Neural cell (in vitro differentiated cells): ENCODE measurements around the gene RFT1. TPM values are rescaled to one million over a fixed set of nuclear protein-coding genes. Genes with fewer than 3 reads are reported as not detected.

Source experiments
- H2AFZ ChIP-seq: fragments of 200-600, 300-800 bp; sonication (generic), shearing (Covaris generic); 2 replicates; pipeline ENCODE4 v1.6.0; 2014; ENCODE audit warnings: low read depth, mild to moderate bottlenecking, antibody characterized with exemption, low read length, moderate library complexity
- H3F3A ChIP-seq: fragments of 200-600 bp; shearing (Covaris generic); 2 replicates; pipeline ENCODE4 v1.6.1; 2016; ENCODE audit warnings: mild to moderate bottlenecking, moderate library complexity, mixed read lengths, antibody characterized with exemption, low read length; ENCODE audit not compliant: insufficient read depth, poor library complexity, severe bottlenecking
- H3K27ac ChIP-seq: fragments of 200-600, 300-800 bp; sonication (generic), shearing (Covaris generic); 2 replicates; pipeline ENCODE4 v1.5.1; 2014; ENCODE audit warnings: mild to moderate bottlenecking, low read length, moderate library complexity
- H3K27me3 ChIP-seq: fragments of 300-800, 200-600 bp; sonication (generic), shearing (Covaris generic); 2 replicates; pipeline ENCODE4 v1.6.0; 2014; ENCODE audit warnings: mild to moderate bottlenecking, low read depth, low read length, moderate library complexity; ENCODE audit not compliant: insufficient read depth
- H3K36me3 ChIP-seq: fragments of 300-800, 200-600 bp; sonication (generic), shearing (Covaris generic); 2 replicates; pipeline ENCODE4 v1.5.1; 2014; ENCODE audit warnings: mild to moderate bottlenecking, antibody characterized with exemption, low read length, moderate library complexity; ENCODE audit not compliant: insufficient read depth
- H3K4me2 ChIP-seq: fragments of 300-800, 200-600 bp; sonication (generic), shearing (Covaris generic); 2 replicates; pipeline ENCODE4 v1.6.0; 2014; ENCODE audit warnings: mild to moderate bottlenecking, low read length
- H3K4me3 ChIP-seq: fragments of 300-800, 200-600 bp; sonication (generic), shearing (Covaris generic); 2 replicates; pipeline ENCODE4 v1.5.1; 2014; ENCODE audit warnings: mild to moderate bottlenecking, low read length, moderate library complexity
- H3K79me2 ChIP-seq: fragments of 200-600 bp; shearing (Covaris generic); replicated peaks from 2 replicates; pipeline ENCODE4 v1.6.0; 2014; ENCODE audit warnings: mild to moderate bottlenecking, low read length, moderate library complexity; ENCODE audit not compliant: insufficient read depth
- H3K9ac ChIP-seq: fragments of 300-800, 200-600 bp; sonication (generic), shearing (Covaris generic); 2 replicates; pipeline ENCODE4 v1.6.1; 2016; ENCODE audit warnings: mild to moderate bottlenecking, low read length, mixed read lengths
- H3K9me2 ChIP-seq: fragments of 200-600 bp; shearing (Covaris generic); 2 replicates; pipeline ENCODE4 v1.6.1; 2016; ENCODE audit warnings: mild to moderate bottlenecking, low read length, mixed read lengths; ENCODE audit not compliant: insufficient read depth
- H3K9me3 ChIP-seq: fragments of 200-600, 300-800 bp; sonication (generic), shearing (Covaris generic); 2 replicates; pipeline ENCODE4 v1.6.1; 2016; ENCODE audit warnings: mild to moderate bottlenecking, mixed run types, low read length, moderate library complexity, mixed read lengths
- H4K20me1 ChIP-seq: fragments of 200-600 bp; shearing (Covaris generic); 2 replicates; pipeline ENCODE4 v1.6.1; 2016; ENCODE audit warnings: mild to moderate bottlenecking, mixed run types; ENCODE audit not compliant: insufficient read depth
- CTCF ChIP-seq: fragments of 450-650 bp; IDR thresholded peaks from 2 replicates; pipeline ENCODE4 v1.5.1; 2014; ENCODE audit warnings: antibody characterized with exemption, mild to moderate bottlenecking, moderate library complexity; ENCODE audit not compliant: poor library complexity, severe bottlenecking
- EP300 ChIP-seq: fragments of 450-650 bp; conservative IDR thresholded peaks from 2 replicates; pipeline ENCODE4 v1.6.1; 2014; ENCODE audit warnings: antibody characterized with exemption, mild to moderate bottlenecking, moderate library complexity; ENCODE audit not compliant: poor library complexity, severe bottlenecking
- EZH2 ChIP-seq: fragments of 200-600, 300-800 bp; shearing (Covaris generic), sonication (generic); IDR thresholded peaks from 2 replicates; pipeline ENCODE4 v1.6.1; 2014; ENCODE audit warnings: antibody characterized with exemption, low read length, borderline replicate concordance, mild to moderate bottlenecking; ENCODE audit not compliant: insufficient read depth, poor library complexity, severe bottlenecking
- MXI1 ChIP-seq: fragments of 450-650 bp; conservative IDR thresholded peaks from 2 replicates; pipeline ENCODE4 v1.6.1; 2014; ENCODE audit warnings: antibody characterized with exemption, mild to moderate bottlenecking; ENCODE audit not compliant: poor library complexity, severe bottlenecking
- POLR2AphosphoS5 ChIP-seq: IDR thresholded peaks from 2 replicates; pipeline ENCODE4 v1.6.1; 2012
- RAD21 ChIP-seq: fragments of 450-650 bp; conservative IDR thresholded peaks from 2 replicates; pipeline ENCODE4 v1.6.1; 2014; ENCODE audit warnings: antibody characterized with exemption, mild to moderate bottlenecking, moderate library complexity
- REST ChIP-seq: IDR thresholded peaks from 2 replicates; pipeline ENCODE4 v1.6.1; 2012; ENCODE audit warnings: borderline replicate concordance
- SMC3 ChIP-seq: fragments of 450-650 bp; conservative IDR thresholded peaks from 2 replicates; pipeline ENCODE4 v1.6.1; 2014; ENCODE audit warnings: antibody characterized with exemption, mild to moderate bottlenecking, moderate library complexity; ENCODE audit not compliant: poor library complexity
- TAF1 ChIP-seq: IDR thresholded peaks from 2 replicates; pipeline ENCODE4 v1.6.1; 2012; ENCODE audit warnings: low read depth
- polyA plus RNA-seq: library from polyadenylated mRNA; depleted of rRNA; stranded (reverse); fragments of >200 nt; gene quantifications from 2 replicates; pipeline ENCODE4 v1.2.3, GENCODE V29; 2014

The RFT1 gene
- polyA plus RNA-seq, 1 donor from 2014 or later = 6.1 TPM

GRCh38 chr3:53077476-53078220 is 52.6 kb downstream of the RFT1 start:
- Histone ChIP-seq H3K27ac (no peak overlapping the region), H3K4me2 (no peak overlapping the region), H3K9me2 (no peaks in the 10 kb centered on the region), H4K20me1 (no peaks in the 10 kb centered on the region), H2AFZ (no peak overlapping the region), H3K9ac (peak overlapping the region; percentile 9), H3F3A (no peaks in the 10 kb centered on the region), H3K36me3 (no peaks in the 10 kb centered on the region), H3K79me2 (no peaks in the 10 kb centered on the region), H3K4me3 (peak overlapping the region; percentile 22), H3K27me3 (no peaks in the 10 kb centered on the region), H3K9me3 (no peaks in the 10 kb centered on the region)
- TF ChIP-seq TAF1 (no peak), EZH2 (no peak), CTCF (no peak)

- no peak overlapping the region for H3K27ac ChIP-seq
- no peak overlapping the region for H2AFZ ChIP-seq
- H3F3A ChIP-seq = no peaks in the 10 kb centered on the region
- H3K9me2 ChIP-seq = no peaks in the 10 kb centered on the region
- H3K4me3 ChIP-seq = no peak overlapping the region
- H4K20me1 ChIP-seq = no peaks in the 10 kb centered on the region
- no peaks in the 10 kb centered on the region for H3K9me3 ChIP-seq
- H3K9ac ChIP-seq = no peak overlapping the region
- H3K36me3 ChIP-seq = no peaks in the 10 kb centered on the region
- no peaks in the 10 kb centered on the region for H3K79me2 ChIP-seq
- TF ChIP-seq CTCF = no peak
- TF ChIP-seq POLR2AphosphoS5 = no peak
- TF ChIP-seq MXI1 = no peak
- TF ChIP-seq EZH2 = no peak
- TF ChIP-seq TAF1 = no peak
- no peak for TF ChIP-seq SMC3
- TF ChIP-seq RAD21 = no peak
- no peak for TF ChIP-seq EP300
- no peak for TF ChIP-seq REST
- H3K27me3 ChIP-seq = no peaks in the 10 kb centered on the region
- H3K4me2 ChIP-seq = no peak overlapping the region
These were observed 54.5 kb downstream of the RFT1 start for GRCh38 chr3:53075743-53076140.
